TTC549 (cell line): Measurements from ENCODE around the gene MXD4.

Experiments
- FAIRE-seq: peaks from 2 replicates; lab custom pipeline; 2012; peaks lifted over from hg19 to GRCh38; lab: Jason Lieb, UNC

MXD4 gene

GRCh38 chr4:2261853-2262144, at the start of gene MXD4:
Gene MXD4, minus strand, starts transcription at chr4:2262109. Its CDS starts 129 bp downstream, at chr4:2261980.
- FAIRE-seq, result no peak

- no peak for FAIRE-seq
Measured at GRCh38 chr4:2306773-2307410, 45.0 kb upstream of the MXD4 start.

GRCh38 chr4:2305766-2306501, 44.0 kb upstream of the MXD4 start:
- no peak for FAIRE-seq

- no peak for FAIRE-seq
Measured at GRCh38 chr4:2304877-2305561, 43.1 kb upstream of the MXD4 start.

- FAIRE-seq, result no peak
Measured at GRCh38 chr4:2304321-2304876, 42.5 kb upstream of the MXD4 start.

- no peak for FAIRE-seq
Measured at GRCh38 chr4:2303686-2304320, 41.9 kb upstream of the MXD4 start.

- FAIRE-seq, result no peak
Measured at GRCh38 chr4:2303121-2303685, 41.3 kb upstream of the MXD4 start.

GRCh38 chr4:2302387-2303119, 40.6 kb upstream of the MXD4 start:
- FAIRE-seq, result no peak

- FAIRE-seq, result no peak
Measured at GRCh38 chr4:2301806-2302205, 39.9 kb upstream of the MXD4 start.

GRCh38 chr4:2301225-2301642, 39.3 kb upstream of the MXD4 start:
- no peak for FAIRE-seq

- no peak for FAIRE-seq
Measured at GRCh38 chr4:2300431-2301224, 38.7 kb upstream of the MXD4 start.

GRCh38 chr4:2299794-2300193, 37.9 kb upstream of the MXD4 start:
- FAIRE-seq, result no peak

- no peak for FAIRE-seq
Measured at GRCh38 chr4:2298532-2298991, 36.7 kb upstream of the MXD4 start.

- no peak for FAIRE-seq
Measured at GRCh38 chr4:2297606-2298531, 36.0 kb upstream of the MXD4 start.

GRCh38 chr4:2296631-2297601, 35.0 kb upstream of the MXD4 start:
- no peak for FAIRE-seq

- FAIRE-seq, result no peak
Measured at GRCh38 chr4:2295900-2296442, 34.1 kb upstream of the MXD4 start.

- no peak for FAIRE-seq
Measured at GRCh38 chr4:2295500-2295899, 33.6 kb upstream of the MXD4 start.

GRCh38 chr4:2292646-2293108, 30.8 kb upstream of the MXD4 start:
- FAIRE-seq, result no peak
